Amygdala (tissue), 56 donors: ENCODE data around the gene PCDHAC2.

Source experiments
- DNase-seq, 56 donors: peaks; one replicate each; lab custom pipeline; 2025; lab: John Stamatoyannopoulos, UW

PCDHAC2 gene

GRCh38 chr5:140982083-140982716, 15.9 kb downstream of the PCDHAC2 start:
- no peak for DNase-seq

- DNase-seq: no peak
Measured at GRCh38 chr5:140986117-140986521, 19.8 kb downstream of the PCDHAC2 start.

- no peak for DNase-seq
Measured at GRCh38 chr5:140988100-140988499, 21.8 kb downstream of the PCDHAC2 start.

- DNase-seq: no peak
Measured at GRCh38 chr5:140988608-140989007, 22.3 kb downstream of the PCDHAC2 start.

GRCh38 chr5:140989254-140990020, 23.2 kb downstream of the PCDHAC2 start:
- no peak for DNase-seq

GRCh38 chr5:140992828-140993227, 26.6 kb downstream of the PCDHAC2 start:
- no peak for DNase-seq

- peak in 1 of 56 donors; percentile 8 for DNase-seq
Measured at GRCh38 chr5:140996060-140996459, 29.8 kb downstream of the PCDHAC2 start.

- no peak for DNase-seq
Measured at GRCh38 chr5:140998921-140999410, 32.7 kb downstream of the PCDHAC2 start.

- DNase-seq: peak in 6 of 56 donors; percentile 3 to 42 (median 30)
Measured at GRCh38 chr5:141001446-141001843, 35.2 kb downstream of the PCDHAC2 start.

- peak in 23 of 56 donors; percentile 4 to 55 (median 21) for DNase-seq
Measured at GRCh38 chr5:141001844-141002604, 35.7 kb downstream of the PCDHAC2 start.

GRCh38 chr5:141002605-141002965, 36.3 kb downstream of the PCDHAC2 start:
- no peak for DNase-seq

GRCh38 chr5:141003031-141003430, 36.8 kb downstream of the PCDHAC2 start:
- DNase-seq: no peak

GRCh38 chr5:141003791-141004611, 37.7 kb downstream of the PCDHAC2 start:
- no peak for DNase-seq

- DNase-seq: no peak
Measured at GRCh38 chr5:141007791-141008190, 41.5 kb downstream of the PCDHAC2 start.

- DNase-seq: no peak
Measured at GRCh38 chr5:141010047-141010793, 43.9 kb downstream of the PCDHAC2 start.

GRCh38 chr5:141017943-141018342, 51.7 kb downstream of the PCDHAC2 start:
- DNase-seq: no peak
